T-helper 1 cell treated with Interleukin-12 subunit alpha and Interleukin-12 subunit beta and Interleukin-4 antibody, amounts not matched to agents 30 μg/mL and 1 μg/mL, for 36 hours (primary cell): ENCODE measurements around the gene SLC6A11.

Source experiments
- H3K27ac Mint-ChIP-seq: one replicate; pipeline ENCODE4 v1.8.0; 2021; ENCODE audit warnings: mild to moderate bottlenecking, mixed read lengths
- H3K27me3 Mint-ChIP-seq: one replicate; pipeline ENCODE4 v1.8.0; 2021; ENCODE audit warnings: low read depth, mixed read lengths
- H3K36me3 Mint-ChIP-seq: one replicate; pipeline ENCODE4 v1.8.0; 2021; ENCODE audit warnings: low read depth, mixed read lengths
- H3K4me1 Mint-ChIP-seq: one replicate; pipeline ENCODE4 v1.8.0; 2021; ENCODE audit warnings: low read depth, mixed read lengths
- H3K4me3 Mint-ChIP-seq: one replicate; pipeline ENCODE4 v1.8.0; 2021; ENCODE audit warnings: mild to moderate bottlenecking, moderate library complexity, mixed read lengths
- H3K9me3 Mint-ChIP-seq: one replicate; pipeline ENCODE4 v1.8.0; 2021; ENCODE audit warnings: mixed read lengths

Gene SLC6A11

GRCh38 chr3:10915376-10915775 is 99.3 kb downstream of the SLC6A11 start:
- H3K36me3 Mint-ChIP-seq, result no peaks in the 10 kb centered on the region
- H3K4me1 Mint-ChIP-seq, result no peaks in the 10 kb centered on the region
- no peaks in the 10 kb centered on the region for H3K27me3 Mint-ChIP-seq
- no peak overlapping the region for H3K27ac Mint-ChIP-seq
- no peak overlapping the region for H3K4me3 Mint-ChIP-seq
- no peaks in the 10 kb centered on the region for H3K9me3 Mint-ChIP-seq

- H3K4me3 Mint-ChIP-seq, result no peak overlapping the region
- no peaks in the 10 kb centered on the region for H3K36me3 Mint-ChIP-seq
- H3K4me1 Mint-ChIP-seq, result no peaks in the 10 kb centered on the region
- H3K9me3 Mint-ChIP-seq, result no peaks in the 10 kb centered on the region
- no peak overlapping the region for H3K27ac Mint-ChIP-seq
- H3K27me3 Mint-ChIP-seq, result peaks cover 3% of the 10 kb centered on the region
Observed at GRCh38 chr3:10917176-10917575, 101.1 kb downstream of the SLC6A11 start.

- H3K9me3 Mint-ChIP-seq, result no peaks in the 10 kb centered on the region
- H3K27ac Mint-ChIP-seq, result no peak overlapping the region
- no peaks in the 10 kb centered on the region for H3K4me1 Mint-ChIP-seq
- no peaks in the 10 kb centered on the region for H3K36me3 Mint-ChIP-seq
- peaks cover 3% of the 10 kb centered on the region for H3K27me3 Mint-ChIP-seq
- H3K4me3 Mint-ChIP-seq, result no peak overlapping the region
Observed at GRCh38 chr3:10918011-10918410, 102.0 kb downstream of the SLC6A11 start.

DNA sequence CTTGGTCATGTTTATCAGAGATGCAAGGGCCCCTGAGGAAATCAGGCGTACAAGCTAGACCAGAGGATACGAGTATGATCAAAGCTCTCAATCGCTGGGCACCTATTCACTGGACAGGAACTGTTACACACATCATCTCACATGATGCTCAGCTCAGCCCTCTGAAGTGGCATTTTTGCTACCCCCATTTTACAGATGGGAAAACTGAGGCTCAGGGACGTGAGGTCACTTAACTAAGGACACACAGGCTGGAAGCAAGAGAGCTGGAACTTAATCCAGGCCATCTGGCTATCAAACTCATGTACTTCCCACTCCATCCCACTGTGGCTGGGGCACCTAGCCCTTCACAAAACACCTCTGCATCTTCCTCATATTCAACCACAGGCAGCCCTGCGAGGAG is 103.6 kb downstream of the SLC6A11 start:
- Mint-ChIP-seq H3K27ac (no peak overlapping the region), H3K36me3 (no peaks in the 10 kb centered on the region), H3K27me3 (peaks cover 3% of the 10 kb centered on the region), H3K4me3 (no peak overlapping the region), H3K4me1 (no peaks in the 10 kb centered on the region), H3K9me3 (no peaks in the 10 kb centered on the region)

GRCh38 chr3:10925436-10926255 is 109.6 kb downstream of the SLC6A11 start:
- Mint-ChIP-seq H3K27me3 (peaks cover 3% of the 10 kb centered on the region), H3K27ac (no peak overlapping the region), H3K36me3 (no peaks in the 10 kb centered on the region), H3K4me3 (no peak overlapping the region), H3K4me1 (no peaks in the 10 kb centered on the region), H3K9me3 (no peaks in the 10 kb centered on the region)

DNA sequence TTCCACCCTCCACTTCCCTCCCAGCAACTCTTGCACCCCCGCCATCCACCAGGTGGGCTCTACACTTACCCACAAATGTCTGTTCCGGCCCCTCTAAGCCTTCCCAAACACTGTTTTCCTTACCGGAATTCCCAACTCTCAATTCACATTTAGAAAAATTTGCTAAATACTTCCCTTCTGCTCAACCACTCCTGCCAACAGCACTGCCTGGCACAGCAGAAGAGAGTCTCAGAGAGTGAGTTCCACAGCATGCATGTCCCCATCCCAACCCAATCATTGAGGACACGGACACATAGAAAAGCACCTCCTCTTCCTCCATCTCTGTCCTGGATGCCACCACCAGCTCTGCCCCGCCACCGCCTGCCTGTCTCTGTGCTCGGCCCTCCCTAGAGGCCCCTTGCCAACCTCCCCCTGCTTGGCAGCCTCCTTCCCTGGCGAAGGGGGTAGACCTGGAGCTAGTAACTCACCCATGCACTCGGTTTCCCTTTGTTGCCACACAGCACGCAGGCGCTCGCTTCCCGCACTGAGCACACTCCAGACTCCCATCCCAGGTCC is 110.3 kb downstream of the SLC6A11 start:
- Mint-ChIP-seq H3K36me3 (no peaks in the 10 kb centered on the region), H3K27me3 (no peaks in the 10 kb centered on the region), H3K4me3 (no peak overlapping the region), H3K9me3 (no peaks in the 10 kb centered on the region), H3K4me1 (no peaks in the 10 kb centered on the region), H3K27ac (no peak overlapping the region)

- no peaks in the 10 kb centered on the region for H3K36me3 Mint-ChIP-seq
- H3K9me3 Mint-ChIP-seq, result no peaks in the 10 kb centered on the region
- H3K27ac Mint-ChIP-seq, result no peak overlapping the region
- H3K27me3 Mint-ChIP-seq, result no peaks in the 10 kb centered on the region
- no peak overlapping the region for H3K4me3 Mint-ChIP-seq
- H3K4me1 Mint-ChIP-seq, result no peaks in the 10 kb centered on the region
Observed at GRCh38 chr3:10926811-10927521, 110.9 kb downstream of the SLC6A11 start.

GRCh38 chr3:10927551-10927950 is 111.5 kb downstream of the SLC6A11 start:
- Mint-ChIP-seq H3K4me1 (no peaks in the 10 kb centered on the region), H3K36me3 (no peaks in the 10 kb centered on the region), H3K27ac (no peak overlapping the region), H3K9me3 (no peaks in the 10 kb centered on the region), H3K27me3 (no peaks in the 10 kb centered on the region), H3K4me3 (no peak overlapping the region)

DNA sequence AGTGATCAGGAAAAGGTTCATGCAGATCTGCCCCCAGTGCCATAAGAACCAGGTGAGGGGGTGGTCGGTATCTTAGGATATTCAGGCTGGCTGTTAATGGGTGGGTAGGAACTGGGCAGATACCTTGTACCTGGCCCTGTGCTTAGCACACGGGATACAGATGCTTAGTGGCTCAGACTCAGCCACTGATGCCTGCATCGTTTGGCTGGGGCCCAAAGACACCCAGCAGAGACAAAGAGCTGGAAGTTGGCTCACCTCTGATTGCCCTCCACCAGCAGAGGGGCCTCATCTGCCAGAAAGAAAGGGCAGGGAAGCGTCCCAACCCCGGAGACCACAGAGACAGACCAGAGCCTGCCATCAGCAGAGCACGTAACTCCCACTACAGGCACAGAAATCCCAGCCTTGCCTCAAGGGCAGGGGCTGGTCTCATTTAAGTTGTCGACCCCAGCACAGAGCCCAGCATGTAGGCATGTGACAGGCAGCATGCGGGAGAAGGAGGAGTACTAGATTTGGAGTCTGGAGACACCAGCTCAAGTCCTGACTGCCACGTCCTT is 112.5 kb downstream of the SLC6A11 start:
- Mint-ChIP-seq H3K27ac (no peak overlapping the region), H3K4me1 (no peaks in the 10 kb centered on the region), H3K27me3 (no peaks in the 10 kb centered on the region), H3K4me3 (no peak overlapping the region), H3K9me3 (no peaks in the 10 kb centered on the region), H3K36me3 (no peaks in the 10 kb centered on the region)

DNA sequence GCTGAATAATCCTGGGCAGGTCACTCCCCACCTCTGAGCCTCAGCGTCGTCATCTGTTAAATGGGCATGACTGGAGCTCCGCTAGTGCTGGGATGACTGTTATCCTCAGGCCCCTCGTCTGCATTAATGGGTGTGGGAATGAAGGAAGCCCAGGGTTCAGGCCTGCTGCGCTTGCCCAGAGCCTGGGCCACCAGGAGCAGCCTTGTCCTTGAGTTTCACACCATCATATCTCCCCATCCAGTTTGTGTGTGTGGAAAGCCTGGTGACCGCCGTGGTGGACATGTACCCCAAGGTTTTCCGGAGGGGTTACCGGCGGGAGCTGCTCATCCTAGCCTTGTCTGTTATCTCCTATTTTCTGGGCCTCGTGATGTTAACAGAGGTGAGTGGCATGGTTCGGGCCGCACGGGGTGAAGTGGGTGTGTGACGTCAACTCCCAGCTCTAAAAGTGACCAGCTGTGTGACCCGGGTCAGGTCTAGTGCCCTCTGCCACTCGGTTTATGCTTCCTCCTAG is 113.0 kb downstream of the SLC6A11 start:
- Mint-ChIP-seq H3K27me3 (no peaks in the 10 kb centered on the region), H3K4me3 (no peak overlapping the region), H3K27ac (no peak overlapping the region), H3K36me3 (no peaks in the 10 kb centered on the region), H3K4me1 (no peaks in the 10 kb centered on the region), H3K9me3 (no peaks in the 10 kb centered on the region)

- no peak overlapping the region for H3K4me3 Mint-ChIP-seq
- H3K27me3 Mint-ChIP-seq, result no peaks in the 10 kb centered on the region
- no peaks in the 10 kb centered on the region for H3K9me3 Mint-ChIP-seq
- H3K27ac Mint-ChIP-seq, result no peak overlapping the region
- no peaks in the 10 kb centered on the region for H3K36me3 Mint-ChIP-seq
- no peaks in the 10 kb centered on the region for H3K4me1 Mint-ChIP-seq
Observed at GRCh38 chr3:10929978-10930665, 114.1 kb downstream of the SLC6A11 start.

DNA sequence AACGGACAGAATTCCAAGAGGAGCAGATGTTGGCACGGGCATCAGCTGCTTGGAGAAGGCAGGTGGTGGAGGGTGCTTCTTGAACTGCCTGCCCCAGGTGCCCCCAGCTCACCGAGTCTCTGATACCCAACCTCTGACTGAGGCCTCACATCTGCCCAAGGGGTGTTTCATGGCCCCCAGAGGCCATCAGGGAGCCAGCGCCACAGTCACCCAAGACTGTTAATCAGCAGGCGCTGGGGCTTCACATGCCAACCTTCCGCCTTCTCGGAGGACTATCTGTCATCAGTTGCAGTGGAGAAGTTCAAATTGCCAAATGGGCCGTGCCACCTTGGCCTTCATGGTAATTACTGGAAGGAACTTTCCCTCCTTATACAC is 114.6 kb downstream of the SLC6A11 start:
- Mint-ChIP-seq H3K27me3 (no peaks in the 10 kb centered on the region), H3K36me3 (no peaks in the 10 kb centered on the region), H3K9me3 (no peaks in the 10 kb centered on the region), H3K27ac (no peak overlapping the region), H3K4me1 (no peaks in the 10 kb centered on the region), H3K4me3 (no peak overlapping the region)

DNA sequence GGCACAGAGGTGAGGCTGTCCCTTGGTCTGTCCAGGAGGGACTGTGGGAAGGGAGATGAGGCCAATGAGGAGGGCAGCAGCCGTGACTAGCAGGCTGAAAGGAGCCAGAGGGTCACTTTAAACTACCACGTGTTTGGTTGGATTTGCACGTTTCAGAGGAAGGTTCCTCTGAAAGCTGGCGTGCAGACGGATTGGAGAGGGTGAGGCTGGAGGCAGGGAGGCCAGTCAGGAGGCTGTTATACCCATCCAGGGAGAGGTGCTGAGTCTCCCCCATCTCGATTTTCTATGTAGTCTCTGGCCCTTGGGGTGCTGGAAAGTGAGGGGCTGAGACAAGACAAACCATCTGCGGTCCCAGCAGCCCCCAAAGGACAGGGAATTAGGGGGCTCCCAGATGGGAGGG is 116.6 kb downstream of the SLC6A11 start:
- Mint-ChIP-seq H3K4me3 (no peak overlapping the region), H3K36me3 (no peaks in the 10 kb centered on the region), H3K27ac (no peak overlapping the region), H3K9me3 (no peaks in the 10 kb centered on the region), H3K27me3 (no peaks in the 10 kb centered on the region), H3K4me1 (no peaks in the 10 kb centered on the region)

- Mint-ChIP-seq H3K27ac (no peak overlapping the region), H3K36me3 (no peaks in the 10 kb centered on the region), H3K9me3 (no peaks in the 10 kb centered on the region), H3K4me3 (no peak overlapping the region), H3K4me1 (no peaks in the 10 kb centered on the region), H3K27me3 (no peaks in the 10 kb centered on the region)
Observed at GRCh38 chr3:10933021-10933420, 117.0 kb downstream of the SLC6A11 start.
